Vagina (tissue), 2 donors: ENCODE measurements around the gene TCF7. TPM values are rescaled to one million over a fixed set of nuclear protein-coding genes. Genes with fewer than 3 reads are reported as not detected.

ENCODE experiments used
- DNase-seq, 2 donors: peaks; one replicate each; pipeline ENCODE4 v3.0.0-alpha.2; 2017; ENCODE audit errors: extremely low spot score in 2 of 2
- H3K27ac ChIP-seq: fragments of 200-600 bp; sonication (generic); one replicate; pipeline ENCODE4 v1.5.1; 2019
- H3K27me3 ChIP-seq: fragments of 200-600 bp; sonication (generic); one replicate; pipeline ENCODE4 v1.5.1; 2019
- H3K36me3 ChIP-seq, 2 donors: fragments of 200-600 bp; sonication (generic); one replicate each; pipeline ENCODE4 v1.5.1; 2017 to 2019
- H3K4me1 ChIP-seq: fragments of 200-600 bp; sonication (generic); one replicate; pipeline ENCODE4 v1.5.1; 2019
- H3K4me3 ChIP-seq, 2 donors: fragments of 200-600 bp; sonication (generic); 1 replicate in 1 of 2; 2 replicates in 1 of 2; pipeline ENCODE4 v1.5.1; 2016 to 2019
- H3K9me3 ChIP-seq: fragments of 200-600 bp; sonication (generic); one replicate; pipeline ENCODE4 v1.5.1; 2019
- CTCF ChIP-seq, 3 experiments: fragments of 450-650 bp in 2 of 3; fragments of 200-600 bp in 1 of 3; sonication (generic) in 1 of 3; IDR thresholded peaks; one replicate each; pipeline ENCODE4 v1.5.1; 2017 to 2019; ENCODE audit warnings: antibody characterized with exemption in 3 of 3, mild to moderate bottlenecking in 2 of 3, moderate library complexity in 2 of 3
- POLR2A ChIP-seq, 2 donors: fragments of 450-650 bp; IDR thresholded peaks; one replicate each; pipeline ENCODE4 v1.6.1; 2017; ENCODE audit warnings: antibody characterized with exemption in 2 of 2, mild to moderate bottlenecking in 2 of 2, moderate library complexity in 2 of 2
- POLR2AphosphoS5 ChIP-seq, 2 donors: sonication (generic); formaldehyde crosslinking; IDR thresholded peaks; one replicate each; pipeline ENCODE4 v1.9.0; 2017; ENCODE audit warnings: antibody characterized with exemption in 2 of 2, mild to moderate bottlenecking in 2 of 2, low read depth in 1 of 2; ENCODE audit not compliant: insufficient read depth in 1 of 2
- intact Hi-C: fragments of 100-400 bp; cut with DNase I; formaldehyde crosslinking; loops from one replicate; pipeline ENCODE4 v1.15.1; 2023
- total RNA-seq: library from RNA; depleted of rRNA; stranded (reverse); fragments of >200 nt; gene quantifications from one replicate; pipeline ENCODE4 v1.2.3, GENCODE V29; 2016

The TCF7 gene
- total RNA-seq, 1 donor from 2014 or later, result 1.7 TPM

- Histone ChIP-seq H3K9me3 (no peaks in the 10 kb centered on the region), H3K36me3 (no peaks in the 10 kb centered on the region), H3K4me3 (no peak overlapping the region), H3K27ac (no peak overlapping the region), H3K27me3 (no peaks in the 10 kb centered on the region), H3K4me1 (no peaks in the 10 kb centered on the region)
- TF ChIP-seq CTCF (IDR thresholded peaks at IDR 0.05) (no peak), POLR2A (IDR thresholded peaks at IDR 0.05) (no peak), POLR2AphosphoS5 (IDR thresholded peaks at IDR 0.05; ENCODE audit: insufficient read depth in 1 of 2, low read depth in 1 of 2) (no peak)
- intact Hi-C loops, result no loop called here
- DNase-seq, result no peak
These were observed 19.2 kb upstream of the TCF7 start for GRCh38 chr5:134095293-134095692.

- intact Hi-C loops, result no loop called here
- DNase-seq, result no peak
These were observed 18.4 kb upstream of the TCF7 start for GRCh38 chr5:134095887-134096589.

GRCh38 chr5:134097211-134097749 lies 17.2 kb upstream of the TCF7 start:
- Histone ChIP-seq H3K9me3 (no peaks in the 10 kb centered on the region), H3K4me1 (no peaks in the 10 kb centered on the region), H3K36me3 (no peaks in the 10 kb centered on the region), H3K27ac (no peak overlapping the region), H3K4me3 (no peak overlapping the region), H3K27me3 (no peaks in the 10 kb centered on the region)
- TF ChIP-seq CTCF (IDR thresholded peaks at IDR 0.05), result no peak
- TF ChIP-seq POLR2AphosphoS5 (IDR thresholded peaks at IDR 0.05; ENCODE audit: insufficient read depth in 1 of 2, low read depth in 1 of 2), result no peak
- TF ChIP-seq POLR2A (IDR thresholded peaks at IDR 0.05), result no peak
- DNase-seq, result no peak
- intact Hi-C loops, result no loop called here

More at GRCh38 chr5:134095887-134096589, 18.4 kb upstream of the TCF7 start:
- Histone ChIP-seq H3K4me3 (no peak overlapping the region), H3K27ac (no peak overlapping the region), H3K27me3 (no peaks in the 10 kb centered on the region), H3K9me3 (no peaks in the 10 kb centered on the region), H3K4me1 (no peaks in the 10 kb centered on the region), H3K36me3 (no peaks in the 10 kb centered on the region)
- no peak for TF ChIP-seq POLR2A (IDR thresholded peaks at IDR 0.05)
- TF ChIP-seq POLR2AphosphoS5 (IDR thresholded peaks at IDR 0.05; ENCODE audit: insufficient read depth in 1 of 2, low read depth in 1 of 2), result no peak
- no peak for TF ChIP-seq CTCF (IDR thresholded peaks at IDR 0.05)

- no peaks in the 10 kb centered on the region for H3K36me3 ChIP-seq
- H3K4me3 ChIP-seq, result no peak overlapping the region
- H3K9me3 ChIP-seq, result no peaks in the 10 kb centered on the region
- DNase-seq, result no peak
- TF ChIP-seq POLR2AphosphoS5 (IDR thresholded peaks at IDR 0.05; ENCODE audit: insufficient read depth in 1 of 2, low read depth in 1 of 2), result no peak
- no peak for TF ChIP-seq POLR2A (IDR thresholded peaks at IDR 0.05)
- TF ChIP-seq CTCF (IDR thresholded peaks at IDR 0.05), result no peak
- H3K4me1 ChIP-seq, result no peaks in the 10 kb centered on the region
- no peaks in the 10 kb centered on the region for H3K27me3 ChIP-seq
- intact Hi-C loops, result no loop called here
- H3K27ac ChIP-seq, result no peak overlapping the region
These were observed 15.8 kb upstream of the TCF7 start for GRCh38 chr5:134098690-134099089.

GRCh38 chr5:134099288-134099872 lies 15.1 kb upstream of the TCF7 start:
- TF ChIP-seq POLR2A (IDR thresholded peaks at IDR 0.05), result no peak
- no peak for TF ChIP-seq POLR2AphosphoS5 (IDR thresholded peaks at IDR 0.05; ENCODE audit: insufficient read depth in 1 of 2, low read depth in 1 of 2)
- no peak for TF ChIP-seq CTCF (IDR thresholded peaks at IDR 0.05)
- no peaks in the 10 kb centered on the region for H3K27me3 ChIP-seq
- no peaks in the 10 kb centered on the region for H3K36me3 ChIP-seq
- H3K27ac ChIP-seq, result no peak overlapping the region
- intact Hi-C loops, result no loop called here
- no peaks in the 10 kb centered on the region for H3K9me3 ChIP-seq
- no peak overlapping the region for H3K4me3 ChIP-seq
- no peak for DNase-seq
- H3K4me1 ChIP-seq, result no peaks in the 10 kb centered on the region
